ENCODE data around the gene COL1A1.

The COL1A1 gene

GRCh38 chr17:50210240-50211225, 9.1 kb upstream of the COL1A1 start:
- TF ChIP-seq CTCF (IDR thresholded peaks at IDR 0.05; ENCODE audit: borderline replicate concordance, control extremely low read depth, extremely low read depth, insufficient read depth, missing control alignments) = no peak
- no peak for DNase-seq (ENCODE audit: low spot score)
- in situ Hi-C loops (cut with MboI; ENCODE audit: low sequenced_read_pairs, unreplicated experiment) = loop anchor here (10.0 kb wide), 1 partner anchor 54 kb away; no protein-coding TSS in a partner anchor

- no peak for DNase-seq (ENCODE audit: low spot score)
- in situ Hi-C loops (cut with MboI; ENCODE audit: low sequenced_read_pairs, unreplicated experiment) = loop anchor here (10.0 kb wide), 1 partner anchor 55 kb away; no protein-coding TSS in a partner anchor
- no peak for TF ChIP-seq CTCF (IDR thresholded peaks at IDR 0.05; ENCODE audit: borderline replicate concordance, control extremely low read depth, extremely low read depth, insufficient read depth, missing control alignments)
These were observed 8.2 kb upstream of the COL1A1 start for GRCh38 chr17:50209472-50210239.

- no peak for DNase-seq (ENCODE audit: low spot score)
- no peak for TF ChIP-seq CTCF (IDR thresholded peaks at IDR 0.05; ENCODE audit: borderline replicate concordance, control extremely low read depth, extremely low read depth, insufficient read depth, missing control alignments)
- in situ Hi-C loops (cut with MboI; ENCODE audit: low sequenced_read_pairs, unreplicated experiment) = no loop called here
These were observed 7.7 kb upstream of the COL1A1 start for GRCh38 chr17:50209133-50209471.

- in situ Hi-C loops (cut with MboI; ENCODE audit: low sequenced_read_pairs, unreplicated experiment) = no loop called here
- TF ChIP-seq CTCF (IDR thresholded peaks at IDR 0.05; ENCODE audit: borderline replicate concordance, control extremely low read depth, extremely low read depth, insufficient read depth, missing control alignments) = no peak
- no peak for DNase-seq (ENCODE audit: low spot score)
These were observed 7.2 kb upstream of the COL1A1 start for GRCh38 chr17:50208611-50209061.

GRCh38 chr17:50207792-50208567, 6.5 kb upstream of the COL1A1 start:
- in situ Hi-C loops (cut with MboI; ENCODE audit: low sequenced_read_pairs, unreplicated experiment) = no loop called here
- no peak for DNase-seq (ENCODE audit: low spot score)
- TF ChIP-seq CTCF (IDR thresholded peaks at IDR 0.05; ENCODE audit: borderline replicate concordance, control extremely low read depth, extremely low read depth, insufficient read depth, missing control alignments) = no peak

GRCh38 chr17:50207315-50207714, 5.9 kb upstream of the COL1A1 start:
- DNase-seq (ENCODE audit: low spot score) = no peak
- no peak for TF ChIP-seq CTCF (IDR thresholded peaks at IDR 0.05; ENCODE audit: borderline replicate concordance, control extremely low read depth, extremely low read depth, insufficient read depth, missing control alignments)
- in situ Hi-C loops (cut with MboI; ENCODE audit: low sequenced_read_pairs, unreplicated experiment) = no loop called here

Measured in GM13976 (cell line).